GM12891 (cell line): Measurements from ENCODE around the gene DYNC2H1.

Experiments used
- PAX5 ChIP-seq: IDR thresholded peaks from 2 replicates; pipeline ENCODE4 v1.6.1; 2011; ENCODE audit warnings: low read length, moderate library complexity, mild to moderate bottlenecking; ENCODE audit not compliant: insufficient read depth, severe bottlenecking
- POLR2A ChIP-seq: IDR thresholded peaks from 2 replicates; pipeline ENCODE4 v1.6.1; 2011; ENCODE audit warnings: low read depth, low read length, control low read depth
- SPI1 ChIP-seq: IDR thresholded peaks from 2 replicates; pipeline ENCODE4 v1.6.1; 2011; ENCODE audit warnings: low read depth, low read length, control low read depth

DNA sequence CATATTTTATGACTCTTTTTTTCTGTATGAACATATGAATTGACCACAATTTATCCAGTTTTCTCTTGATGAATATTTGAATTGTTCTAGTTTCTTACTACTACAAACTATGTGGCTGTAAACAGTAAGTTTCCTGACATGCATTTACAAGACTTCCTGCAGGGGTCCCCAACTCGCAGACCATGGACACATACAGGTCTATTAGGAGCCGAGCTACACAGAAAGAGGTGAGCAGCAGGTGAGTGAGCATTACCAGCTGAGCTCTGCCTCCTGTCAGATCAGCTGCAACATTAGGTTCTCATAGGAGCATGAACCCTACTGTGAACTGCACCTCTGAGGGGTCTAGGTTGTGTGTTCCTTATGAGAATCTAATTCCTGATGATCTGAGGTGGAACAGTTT is 379.4 kb downstream of the DYNC2H1 start:
- no peak for TF ChIP-seq SPI1
- no peak for TF ChIP-seq POLR2A
- TF ChIP-seq PAX5, result no peak
